PC-3 (cell line): ENCODE data around the gene WNK1. TPM values are rescaled to one million over a fixed set of nuclear protein-coding genes. Genes with fewer than 3 reads are reported as not detected.

Source experiments
- ATAC-seq: fragments of 200-7000 bp; cut with Tn5 transposase; 2 replicates; pipeline ENCODE4 v1.9.1; 2020; ENCODE audit warnings: mild to moderate bottlenecking, moderate library complexity
- BruUV-seq: library from RNA; stranded (reverse); fragments of 400-500 nt; replicated peaks from 2 replicates; lab custom pipeline; 2021; lab: Mats Ljungman, UMichigan
- CTCF ChIA-PET: fragments of 300-600 bp; sonication (Branson Sonifier 250); formaldehyde crosslinking; loops from one replicate; lab custom pipeline; 2022; ENCODE audit warnings: antibody characterized with exemption; lab: Charles Lee
- POLR2A ChIA-PET: fragments of 300-600 bp; sonication (Branson Sonifier 250); formaldehyde crosslinking; loops from one replicate; lab custom pipeline; 2022; ENCODE audit warnings: antibody characterized with exemption; ENCODE audit not compliant: unreplicated experiment; lab: Charles Lee
- DNase-seq: peaks from one replicate; pipeline ENCODE4 v3.0.0-alpha.2; 2015
- H2AFZ ChIP-seq: fragments of 300-600 bp; sonication (generic); 2 replicates; pipeline ENCODE4 v1.6.0; 2016; ENCODE audit warnings: antibody characterized with exemption, low read length
- H3F3A ChIP-seq: fragments of 300-600 bp; sonication (generic); one replicate; pipeline ENCODE4 v1.6.0; 2017; ENCODE audit warnings: antibody characterized with exemption, low read length, control low read depth, mild to moderate bottlenecking; ENCODE audit not compliant: unreplicated experiment
- H3K27ac ChIP-seq: fragments of 300-600 bp; sonication (generic); 2 replicates; pipeline ENCODE4 v1.5.1; 2016; ENCODE audit warnings: mild to moderate bottlenecking, low read length
- H3K27me3 ChIP-seq: fragments of 300-600 bp; sonication (generic); 2 replicates; pipeline ENCODE4 v1.6.1; 2016; ENCODE audit warnings: low read length, mixed read lengths
- H3K36me3 ChIP-seq: fragments of 300-600 bp; sonication (generic); 2 replicates; pipeline ENCODE4 v1.6.1; 2016; ENCODE audit warnings: low read depth, mixed run types, low read length, mixed read lengths
- H3K4me1 ChIP-seq: fragments of 300-600 bp; sonication (generic); 2 replicates; pipeline ENCODE4 v1.5.1; 2016; ENCODE audit warnings: low read length; ENCODE audit not compliant: insufficient read depth
- H3K4me2 ChIP-seq: fragments of 300-600 bp; sonication (generic); 2 replicates; pipeline ENCODE4 v1.6.0; 2016; ENCODE audit warnings: low read length
- H3K4me3 ChIP-seq: fragments of 300-600 bp; sonication (generic); 2 replicates; pipeline ENCODE4 v1.5.1; 2016; ENCODE audit warnings: mild to moderate bottlenecking, low read length, mixed read lengths
- H3K79me2 ChIP-seq: fragments of 300-600 bp; sonication (generic); 2 replicates; pipeline ENCODE4 v1.6.1; 2017; ENCODE audit warnings: low read length, mixed read lengths
- H3K9ac ChIP-seq: fragments of 300-600 bp; sonication (generic); 2 replicates; pipeline ENCODE4 v1.6.0; 2016; ENCODE audit warnings: mild to moderate bottlenecking, low read length
- H3K9me2 ChIP-seq: fragments of 300-600 bp; sonication (generic); replicated peaks from 2 replicates; pipeline ENCODE4 v1.6.1; 2016; ENCODE audit warnings: mixed run types, low read length, mixed read lengths
- H3K9me3 ChIP-seq: fragments of 300-600 bp; sonication (generic); 2 replicates; pipeline ENCODE4 v1.6.1; 2016; ENCODE audit warnings: low read length, mixed read lengths
- H4K20me1 ChIP-seq: fragments of 300-600 bp; sonication (generic); 2 replicates; pipeline ENCODE4 v1.6.1; 2016; ENCODE audit warnings: low read length, mixed read lengths
- EZH2 ChIP-seq: fragments of 300-600 bp; sonication (generic); IDR thresholded peaks from one replicate; pipeline ENCODE4 v1.6.1; 2017; ENCODE audit warnings: antibody characterized with exemption, mild to moderate bottlenecking, low read length; ENCODE audit not compliant: unreplicated experiment
- EZH2phosphoT487 ChIP-seq: fragments of 300-600 bp; sonication (generic); IDR thresholded peaks from 2 replicates; pipeline ENCODE4 v1.6.1; 2018; ENCODE audit warnings: mild to moderate bottlenecking, antibody characterized with exemption, low read length, borderline replicate concordance
- intact Hi-C: fragments of 100-400 bp; cut with micrococcal nuclease; formaldehyde crosslinking; loops from 2 replicates; pipeline ENCODE4 v1.9.0; 2023
- total RNA-seq: library from RNA; depleted of rRNA; stranded (reverse); fragments of >200 nt; gene quantifications from 2 replicates; pipeline ENCODE4 v1.2.3, GENCODE V29; 2014
- TF ChIP-seq, protein P1 (sequence below): fragments of 300-600 bp; sonication (generic); conservative IDR thresholded peaks from 2 replicates; pipeline ENCODE4 v1.5.1; 2017; ENCODE audit warnings: antibody characterized with exemption, low read depth, mild to moderate bottlenecking, low read length

Gene WNK1
- total RNA-seq, 1 experiment from 2014 or later = 44.5 TPM

DNA sequence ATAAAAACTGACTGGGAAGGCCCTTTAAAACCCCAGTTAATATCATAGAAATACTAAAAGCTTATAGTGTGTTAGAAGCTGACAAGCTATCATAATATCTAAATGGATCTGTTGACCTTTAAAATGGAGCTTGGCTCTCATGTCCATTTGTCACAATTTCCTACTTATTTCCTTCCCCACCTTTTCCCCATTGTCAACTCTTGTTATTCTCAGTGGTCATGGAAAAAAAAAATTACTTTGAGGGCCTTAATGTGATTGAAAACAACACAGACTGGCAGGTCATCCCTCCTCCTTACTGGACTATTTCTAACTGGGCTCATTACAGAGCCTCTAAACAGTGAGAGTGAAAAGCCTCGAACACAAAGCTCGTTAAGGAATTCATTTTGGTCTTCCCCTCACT, 13.7 kb upstream of the WNK1 start:
- Histone ChIP-seq H3K9me2 (no peaks in the 10 kb centered on the region), H3K9ac (no peak overlapping the region), H3K4me2 (no peak overlapping the region), H3K9me3 (no peaks in the 10 kb centered on the region), H3K36me3 (no peaks in the 10 kb centered on the region), H3F3A (no peaks in the 10 kb centered on the region), H3K79me2 (no peaks in the 10 kb centered on the region), H4K20me1 (no peaks in the 10 kb centered on the region), H3K27me3 (no peaks in the 10 kb centered on the region), H3K4me1 (no peaks in the 10 kb centered on the region), H2AFZ (no peak overlapping the region), H3K4me3 (no peak overlapping the region), H3K27ac (no peak overlapping the region)
- TF ChIP-seq EZH2phosphoT487 (no peak), EZH2 (no peak)
- TF ChIP-seq, protein P1, sequence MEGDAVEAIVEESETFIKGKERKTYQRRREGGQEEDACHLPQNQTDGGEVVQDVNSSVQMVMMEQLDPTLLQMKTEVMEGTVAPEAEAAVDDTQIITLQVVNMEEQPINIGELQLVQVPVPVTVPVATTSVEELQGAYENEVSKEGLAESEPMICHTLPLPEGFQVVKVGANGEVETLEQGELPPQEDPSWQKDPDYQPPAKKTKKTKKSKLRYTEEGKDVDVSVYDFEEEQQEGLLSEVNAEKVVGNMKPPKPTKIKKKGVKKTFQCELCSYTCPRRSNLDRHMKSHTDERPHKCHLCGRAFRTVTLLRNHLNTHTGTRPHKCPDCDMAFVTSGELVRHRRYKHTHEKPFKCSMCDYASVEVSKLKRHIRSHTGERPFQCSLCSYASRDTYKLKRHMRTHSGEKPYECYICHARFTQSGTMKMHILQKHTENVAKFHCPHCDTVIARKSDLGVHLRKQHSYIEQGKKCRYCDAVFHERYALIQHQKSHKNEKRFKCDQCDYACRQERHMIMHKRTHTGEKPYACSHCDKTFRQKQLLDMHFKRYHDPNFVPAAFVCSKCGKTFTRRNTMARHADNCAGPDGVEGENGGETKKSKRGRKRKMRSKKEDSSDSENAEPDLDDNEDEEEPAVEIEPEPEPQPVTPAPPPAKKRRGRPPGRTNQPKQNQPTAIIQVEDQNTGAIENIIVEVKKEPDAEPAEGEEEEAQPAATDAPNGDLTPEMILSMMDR = no peak
- BruUV-seq = no TSS peak
- CTCF ChIA-PET = no interaction called here
- DNase-seq (no peak), ATAC-seq (no peak)
- POLR2A ChIA-PET = interaction anchor here (0.6 kb wide), 1 partner anchor 211 kb away, joined by 4 read pairs; the partner anchor contains the start of gene RAD52
- intact Hi-C loops = no loop called here

DNA sequence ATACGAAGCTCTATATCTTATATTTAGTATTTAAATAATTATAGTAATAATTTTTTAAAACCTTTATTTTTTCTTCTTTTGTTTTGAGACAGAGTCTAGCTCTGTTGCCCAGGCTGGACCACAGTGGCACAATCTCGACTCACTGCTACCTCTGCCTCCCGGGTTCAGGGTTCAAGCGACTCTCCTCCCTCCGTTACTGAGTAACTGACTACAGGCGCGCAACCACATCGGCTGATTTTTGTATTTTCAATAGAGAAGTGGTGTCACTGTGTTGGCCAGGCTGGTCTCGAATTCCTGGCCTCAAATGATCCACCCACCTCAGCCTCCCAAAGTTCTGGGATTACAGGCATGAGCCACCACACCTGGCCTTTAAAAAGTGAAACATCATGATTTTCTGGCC, 13.0 kb upstream of the WNK1 start:
- no peak for ATAC-seq

DNA sequence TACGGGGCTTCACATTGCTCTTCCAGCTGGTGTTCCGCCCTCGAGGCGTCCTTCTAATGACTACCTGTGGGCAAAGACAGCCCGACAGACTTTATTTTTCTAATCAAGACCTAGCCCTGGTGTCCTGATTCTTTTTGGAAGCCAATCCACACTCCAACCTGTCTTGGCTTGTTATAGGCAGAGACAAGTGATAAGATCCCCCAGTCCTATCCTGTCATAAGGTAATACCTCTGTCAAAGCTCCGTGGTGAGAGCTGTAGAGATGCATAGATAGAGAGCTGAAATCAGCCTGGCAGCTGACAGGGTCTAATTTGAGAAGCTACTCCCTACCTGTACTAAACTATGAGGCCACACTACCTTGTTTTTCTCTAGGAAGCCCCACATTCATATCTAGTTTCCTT, 11.5 kb upstream of the WNK1 start:
- Histone ChIP-seq H3F3A (no peaks in the 10 kb centered on the region), H3K9ac (no peak overlapping the region), H3K79me2 (no peaks in the 10 kb centered on the region), H3K27me3 (no peaks in the 10 kb centered on the region), H3K4me3 (no peak overlapping the region), H3K9me3 (no peaks in the 10 kb centered on the region), H3K4me1 (no peaks in the 10 kb centered on the region), H2AFZ (no peak overlapping the region), H3K36me3 (no peaks in the 10 kb centered on the region), H3K4me2 (no peak overlapping the region), H3K27ac (no peak overlapping the region), H3K9me2 (no peaks in the 10 kb centered on the region), H4K20me1 (no peaks in the 10 kb centered on the region)
- ATAC-seq (no peak), DNase-seq (no peak)
- intact Hi-C loops = no loop called here
- no TSS peak for BruUV-seq
- CTCF ChIA-PET = no interaction called here
- POLR2A ChIA-PET = no interaction called here
- TF ChIP-seq EZH2phosphoT487 = no peak
- no peak for TF ChIP-seq EZH2
- TF ChIP-seq, protein P1 = no peak

More for the DNA sequence above, 13.0 kb upstream of the WNK1 start:
- Histone ChIP-seq H3K9me2 (no peaks in the 10 kb centered on the region), H3K4me3 (no peak overlapping the region), H3K36me3 (no peaks in the 10 kb centered on the region), H3K27ac (no peak overlapping the region), H3K9me3 (no peaks in the 10 kb centered on the region), H4K20me1 (no peaks in the 10 kb centered on the region), H3K4me2 (no peak overlapping the region), H3K79me2 (no peaks in the 10 kb centered on the region), H3F3A (no peaks in the 10 kb centered on the region), H3K4me1 (no peaks in the 10 kb centered on the region), H3K9ac (no peak overlapping the region), H3K27me3 (no peaks in the 10 kb centered on the region), H2AFZ (no peak overlapping the region)
- TF ChIP-seq, protein P1 = no peak
- TF ChIP-seq EZH2phosphoT487 (no peak), EZH2 (no peak)
- ChIA-PET POLR2A (no interaction called here), CTCF (no interaction called here)
- intact Hi-C loops = no loop called here
- BruUV-seq = no TSS peak
- DNase-seq = no peak
